GM23338 (cell line): Measurements from ENCODE around the gene RAB8B.

ENCODE experiments used
- EZH2 ChIP-seq: fragments of 200-600 bp; sonication (generic); IDR thresholded peaks from one replicate; pipeline ENCODE4 v1.8.0; 2017; ENCODE audit warnings: antibody characterized with exemption, mild to moderate bottlenecking, low read depth; ENCODE audit not compliant: unreplicated experiment
- EZH2phosphoT487 ChIP-seq: fragments of 200-600 bp; sonication (generic); IDR thresholded peaks from one replicate; pipeline ENCODE4 v1.8.1; 2018; ENCODE audit warnings: antibody characterized with exemption; ENCODE audit not compliant: unreplicated experiment
- POLR2AphosphoS5 ChIP-seq: IDR thresholded peaks from 2 replicates; pipeline ENCODE4 v1.6.1; 2016; ENCODE audit warnings: antibody characterized with exemption, low read depth
- TF ChIP-seq, protein P1 (sequence below), 2 experiments: fragments of 200-600 bp in 1 of 2; sonication (generic) in 1 of 2; conservative IDR thresholded peaks; 2 replicates each; pipeline versions ENCODE4 v1.5.1 to v1.6.1; 2016 to 2017; ENCODE audit warnings: antibody characterized with exemption in 2 of 2, low read depth in 2 of 2, mild to moderate bottlenecking in 2 of 2, moderate library complexity in 1 of 2

DNA sequence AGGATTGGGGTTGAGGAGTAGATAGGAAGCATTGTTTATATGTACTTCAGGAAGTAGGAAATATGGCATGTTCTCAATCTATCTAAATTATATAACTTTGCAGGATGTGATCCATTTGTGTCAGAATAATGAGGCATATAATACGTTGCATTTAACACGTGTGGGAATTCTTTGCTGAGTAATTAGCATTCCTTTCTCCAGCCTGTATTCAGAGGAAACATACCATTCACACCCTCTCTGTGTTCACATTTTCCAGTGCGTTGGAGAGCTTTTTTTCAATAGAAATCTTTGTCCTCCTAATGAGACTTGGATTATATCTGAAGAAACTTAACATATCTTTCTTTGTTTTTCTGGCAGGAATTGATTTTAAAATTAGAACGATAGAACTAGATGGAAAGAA, 55.0 kb downstream of the RAB8B start:
- TF ChIP-seq, protein P1, sequence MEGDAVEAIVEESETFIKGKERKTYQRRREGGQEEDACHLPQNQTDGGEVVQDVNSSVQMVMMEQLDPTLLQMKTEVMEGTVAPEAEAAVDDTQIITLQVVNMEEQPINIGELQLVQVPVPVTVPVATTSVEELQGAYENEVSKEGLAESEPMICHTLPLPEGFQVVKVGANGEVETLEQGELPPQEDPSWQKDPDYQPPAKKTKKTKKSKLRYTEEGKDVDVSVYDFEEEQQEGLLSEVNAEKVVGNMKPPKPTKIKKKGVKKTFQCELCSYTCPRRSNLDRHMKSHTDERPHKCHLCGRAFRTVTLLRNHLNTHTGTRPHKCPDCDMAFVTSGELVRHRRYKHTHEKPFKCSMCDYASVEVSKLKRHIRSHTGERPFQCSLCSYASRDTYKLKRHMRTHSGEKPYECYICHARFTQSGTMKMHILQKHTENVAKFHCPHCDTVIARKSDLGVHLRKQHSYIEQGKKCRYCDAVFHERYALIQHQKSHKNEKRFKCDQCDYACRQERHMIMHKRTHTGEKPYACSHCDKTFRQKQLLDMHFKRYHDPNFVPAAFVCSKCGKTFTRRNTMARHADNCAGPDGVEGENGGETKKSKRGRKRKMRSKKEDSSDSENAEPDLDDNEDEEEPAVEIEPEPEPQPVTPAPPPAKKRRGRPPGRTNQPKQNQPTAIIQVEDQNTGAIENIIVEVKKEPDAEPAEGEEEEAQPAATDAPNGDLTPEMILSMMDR (conservative IDR thresholded peaks at IDR 0.05; ENCODE audit: low read depth in 2 of 2): no peak
- TF ChIP-seq EZH2: no peak
- no peak for TF ChIP-seq EZH2phosphoT487
- no peak for TF ChIP-seq POLR2AphosphoS5
